ENCODE data around the gene POU2AF1. TPM values are rescaled to one million over a fixed set of nuclear protein-coding genes. Genes with fewer than 3 reads are reported as not detected.

Gene POU2AF1
- total RNA-seq, 4 donors from 2014 or later: 0.69 to 2.2 (median 1.9) TPM; not detected in 1

DNA sequence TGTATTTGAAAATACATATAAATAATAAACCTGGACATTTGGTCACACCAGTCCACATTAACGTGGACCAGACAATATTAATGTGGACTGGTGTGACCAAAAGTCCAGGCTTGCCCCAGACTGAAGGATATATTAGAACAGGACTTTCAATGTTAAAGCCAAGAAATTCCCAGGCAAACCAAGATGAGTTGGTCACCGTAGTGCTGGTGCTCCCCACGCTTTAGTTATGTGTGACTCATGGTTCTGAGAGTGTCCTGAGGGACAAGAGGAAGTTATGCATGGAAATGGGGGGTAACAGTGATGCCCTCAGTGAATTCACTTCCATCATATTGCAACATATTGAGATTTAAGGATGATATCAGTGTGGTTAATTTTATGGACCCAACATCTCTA is 31.4 kb downstream of the POU2AF1 start:
- TF ChIP-seq, protein P1, sequence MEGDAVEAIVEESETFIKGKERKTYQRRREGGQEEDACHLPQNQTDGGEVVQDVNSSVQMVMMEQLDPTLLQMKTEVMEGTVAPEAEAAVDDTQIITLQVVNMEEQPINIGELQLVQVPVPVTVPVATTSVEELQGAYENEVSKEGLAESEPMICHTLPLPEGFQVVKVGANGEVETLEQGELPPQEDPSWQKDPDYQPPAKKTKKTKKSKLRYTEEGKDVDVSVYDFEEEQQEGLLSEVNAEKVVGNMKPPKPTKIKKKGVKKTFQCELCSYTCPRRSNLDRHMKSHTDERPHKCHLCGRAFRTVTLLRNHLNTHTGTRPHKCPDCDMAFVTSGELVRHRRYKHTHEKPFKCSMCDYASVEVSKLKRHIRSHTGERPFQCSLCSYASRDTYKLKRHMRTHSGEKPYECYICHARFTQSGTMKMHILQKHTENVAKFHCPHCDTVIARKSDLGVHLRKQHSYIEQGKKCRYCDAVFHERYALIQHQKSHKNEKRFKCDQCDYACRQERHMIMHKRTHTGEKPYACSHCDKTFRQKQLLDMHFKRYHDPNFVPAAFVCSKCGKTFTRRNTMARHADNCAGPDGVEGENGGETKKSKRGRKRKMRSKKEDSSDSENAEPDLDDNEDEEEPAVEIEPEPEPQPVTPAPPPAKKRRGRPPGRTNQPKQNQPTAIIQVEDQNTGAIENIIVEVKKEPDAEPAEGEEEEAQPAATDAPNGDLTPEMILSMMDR (IDR thresholded peaks at IDR 0.05): no peak
- ATAC-seq (ENCODE audit: low FRiP score): no peak
- DNase-seq (ENCODE audit: low spot score): no peak

DNA sequence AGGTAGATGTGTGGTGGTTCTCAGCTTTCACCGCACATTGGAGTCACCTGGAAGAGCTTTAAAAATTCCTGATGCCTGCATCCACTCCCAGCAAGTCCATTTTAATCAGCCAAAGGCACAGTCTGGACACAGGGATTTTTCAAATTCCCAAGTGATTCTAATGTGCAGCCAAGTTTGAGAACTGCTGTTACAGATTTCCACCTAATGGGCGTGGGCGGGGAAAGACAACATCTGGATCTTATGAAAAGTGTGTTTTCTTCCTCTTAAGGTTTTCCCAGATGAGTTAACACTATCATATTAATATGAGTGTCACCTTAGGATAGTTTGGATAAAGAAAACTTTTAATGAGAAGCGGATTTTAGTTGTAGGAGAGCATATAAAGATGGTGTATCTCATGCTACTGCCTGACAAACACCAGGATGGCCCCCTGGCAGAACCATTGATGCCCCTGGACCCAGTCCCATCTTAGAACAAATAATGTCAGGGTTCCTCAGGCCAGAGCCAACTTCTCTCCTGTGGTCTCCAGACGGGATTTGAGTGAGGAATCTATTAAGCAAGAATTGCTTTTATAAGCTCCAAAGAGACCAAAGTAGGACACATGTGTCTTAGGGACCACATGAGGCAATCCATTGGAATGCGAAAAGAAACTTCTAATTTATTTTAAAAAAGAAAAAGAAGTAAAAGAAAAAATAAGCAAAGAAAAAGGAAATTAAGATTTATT is 31.9 kb downstream of the POU2AF1 start:
- TF ChIP-seq, protein P1 (IDR thresholded peaks at IDR 0.05): no peak
- DNase-seq (ENCODE audit: low spot score) (no peak), ATAC-seq (ENCODE audit: low FRiP score) (peak; percentile 21)

DNA sequence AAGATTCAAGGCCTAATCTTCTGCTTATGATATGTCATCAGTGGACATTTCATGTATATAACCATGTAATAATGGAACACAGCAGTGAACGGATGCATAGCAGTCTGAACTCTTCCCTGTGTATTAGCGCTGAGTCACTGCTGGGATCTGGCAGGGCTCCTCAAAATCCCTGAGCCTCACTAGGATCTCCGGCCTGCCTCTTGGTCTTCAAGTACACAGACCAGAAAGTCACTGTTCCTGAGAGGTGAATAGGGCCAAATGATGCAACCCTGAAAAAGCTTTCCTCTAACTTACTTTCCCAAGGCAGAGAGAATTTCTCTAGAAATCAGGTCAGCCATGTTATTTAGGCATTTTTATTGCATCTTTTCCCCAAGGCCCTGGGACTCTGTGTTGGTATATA is 35.0 kb downstream of the POU2AF1 start:
- DNase-seq (ENCODE audit: low spot score) (no peak), ATAC-seq (ENCODE audit: low FRiP score) (no peak)
- TF ChIP-seq, protein P1 (IDR thresholded peaks at IDR 0.05): no peak

DNA sequence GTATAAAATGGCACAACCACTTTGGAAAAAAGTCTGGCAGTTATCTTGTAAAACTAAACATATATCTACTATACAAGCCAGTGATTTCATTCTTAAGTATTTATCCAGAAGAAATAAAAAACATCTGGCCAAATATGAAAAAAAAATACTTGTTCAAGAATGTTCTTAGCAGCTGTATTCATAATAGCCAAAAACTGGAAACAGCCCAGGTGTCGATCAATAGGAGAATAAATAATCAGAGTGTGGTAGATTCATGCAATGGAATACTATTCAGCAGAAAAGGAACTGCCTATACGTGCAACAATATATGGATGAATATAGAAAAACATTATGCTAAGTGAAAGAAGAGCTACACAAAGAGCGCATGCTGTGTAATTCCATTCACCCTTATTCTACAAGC is 36.7 kb downstream of the POU2AF1 start:
- no peak for DNase-seq (ENCODE audit: low spot score)
- TF ChIP-seq, protein P1 (IDR thresholded peaks at IDR 0.05): no peak
- ATAC-seq (ENCODE audit: low FRiP score): no peak

DNA sequence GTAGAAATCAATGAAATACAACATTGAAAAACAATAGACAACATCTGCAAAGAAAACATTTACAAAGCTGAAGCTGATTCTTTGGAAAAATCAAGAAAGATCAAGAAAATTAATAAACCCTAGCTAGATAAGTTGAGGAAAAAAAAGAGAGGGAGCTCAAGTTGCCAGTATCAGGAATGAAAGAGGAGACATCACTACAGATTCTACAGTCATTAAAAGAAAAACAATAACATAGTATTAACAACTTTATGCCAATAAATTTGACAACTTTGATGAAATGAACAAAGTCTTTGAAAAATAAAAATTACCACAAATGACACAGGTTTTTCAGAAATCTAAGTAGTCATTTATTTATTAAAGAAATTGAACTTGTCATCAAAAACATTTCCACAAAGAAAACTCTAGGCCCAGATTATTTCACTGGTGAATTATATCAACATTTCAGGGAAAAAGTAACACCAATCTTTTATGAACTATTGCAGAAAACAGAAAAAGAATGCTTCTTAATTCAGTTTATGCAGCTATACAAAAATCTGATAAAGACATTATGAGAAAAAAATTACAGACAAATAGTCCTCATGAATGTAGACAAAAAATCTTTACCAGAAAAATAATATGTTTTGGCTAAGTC is 39.2 kb downstream of the POU2AF1 start:
- TF ChIP-seq, protein P1 (IDR thresholded peaks at IDR 0.05): no peak
- DNase-seq (ENCODE audit: low spot score): no peak
- no peak for ATAC-seq (ENCODE audit: low FRiP score)

DNA sequence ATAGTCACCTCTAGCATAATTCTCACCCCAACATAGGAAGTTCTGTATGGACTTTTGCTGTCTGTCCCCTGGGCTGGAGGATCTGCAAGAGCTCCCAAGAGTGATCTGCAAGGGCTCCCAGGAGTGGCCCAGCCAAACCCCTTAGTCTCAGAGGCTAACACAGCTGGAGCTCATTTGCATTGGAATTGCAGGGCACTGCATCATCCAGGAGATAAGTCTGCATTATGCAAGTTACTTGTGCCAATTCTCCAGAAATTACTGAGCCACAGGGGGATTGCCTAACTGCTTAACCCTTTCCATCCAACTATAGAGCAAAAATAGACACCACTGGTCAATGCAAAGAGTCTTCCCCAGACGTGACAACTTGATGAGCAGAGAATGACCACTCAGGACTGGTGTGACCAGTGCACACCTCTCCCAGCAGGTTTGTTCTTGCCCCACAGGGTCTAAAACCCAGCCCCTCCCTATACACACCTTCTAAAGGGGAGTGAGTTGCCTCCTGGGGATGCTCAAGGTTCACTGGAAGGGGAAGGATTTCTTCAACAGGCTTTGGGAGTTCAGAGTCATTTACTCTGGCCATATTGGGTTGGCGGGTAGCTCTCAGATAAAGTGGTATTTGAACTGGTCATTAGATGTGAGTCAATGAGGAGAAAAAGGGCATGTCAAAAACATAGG is 42.4 kb downstream of the POU2AF1 start:
- no peak for DNase-seq (ENCODE audit: low spot score)
- ATAC-seq (ENCODE audit: low FRiP score): peak; percentile 80
- TF ChIP-seq, protein P1 (IDR thresholded peaks at IDR 0.05): no peak

Measured in omental fat pad (tissue), 4 donors.